GM23338 (cell line): ENCODE data around the gene PSMD13. TPM values are rescaled to one million over a fixed set of nuclear protein-coding genes. Genes with fewer than 3 reads are reported as not detected.
A peak's percentile ranks its signal among the peaks of the same experiment; 100 is the strongest.

Source experiments
- ATAC-seq: fragments of 200-7000 bp; cut with Tn5 transposase; 3 replicates; pipeline ENCODE4 v1.9.1; 2020
- DNase-seq: peaks from one replicate; pipeline ENCODE4 v3.0.0-alpha.2; 2015; ENCODE audit warnings: low spot score
- H2AFZ ChIP-seq: fragments of 200-600 bp; sonication (generic); 2 replicates; pipeline ENCODE4 v1.8.0; 2016; ENCODE audit warnings: antibody characterized with exemption, mild to moderate bottlenecking, moderate library complexity
- H3F3A ChIP-seq: fragments of 200-600 bp; sonication (generic); replicated peaks from 2 replicates; pipeline ENCODE4 v1.8.0; 2017; ENCODE audit warnings: antibody characterized with exemption, mixed run types, low read depth
- H3K27ac ChIP-seq: fragments of 200-600 bp; sonication (generic); 2 replicates; pipeline ENCODE4 v1.6.1; 2016; ENCODE audit warnings: low read depth
- H3K27me3 ChIP-seq: fragments of 200-600 bp; sonication (generic); 2 replicates; pipeline ENCODE4 v1.8.0; 2016; ENCODE audit warnings: mild to moderate bottlenecking, mixed run types, moderate library complexity; ENCODE audit not compliant: insufficient read depth
- H3K36me3 ChIP-seq: fragments of 200-600 bp; sonication (generic); 2 replicates; pipeline ENCODE4 v1.8.0; 2016; ENCODE audit warnings: mild to moderate bottlenecking; ENCODE audit not compliant: insufficient read depth
- H3K4me1 ChIP-seq: fragments of 200-600 bp; sonication (generic); 2 replicates; pipeline ENCODE4 v1.8.0; 2016; ENCODE audit warnings: mild to moderate bottlenecking, moderate library complexity; ENCODE audit not compliant: insufficient read depth
- H3K4me2 ChIP-seq: fragments of 200-600 bp; sonication (generic); 2 replicates; pipeline ENCODE4 v1.7.1; 2017; ENCODE audit warnings: mixed run types
- H3K4me3 ChIP-seq: fragments of 200-600 bp; sonication (generic); 2 replicates; pipeline ENCODE4 v1.6.1; 2016; ENCODE audit warnings: mixed run types
- H3K79me2 ChIP-seq: fragments of 200-600 bp; sonication (generic); replicated peaks from 2 replicates; pipeline ENCODE4 v1.8.0; 2017; ENCODE audit warnings: mild to moderate bottlenecking; ENCODE audit not compliant: insufficient read depth
- H3K9me2 ChIP-seq: fragments of 200-600 bp; sonication (generic); 2 replicates; pipeline ENCODE4 v1.8.0; 2017; ENCODE audit not compliant: insufficient read depth
- H4K20me1 ChIP-seq: fragments of 200-600 bp; sonication (generic); replicated peaks from 2 replicates; pipeline ENCODE4 v1.8.0; 2017; ENCODE audit warnings: mild to moderate bottlenecking; ENCODE audit not compliant: insufficient read depth
- H3K27ac Mint-ChIP-seq: 2 replicates; pipeline ENCODE4 v1.8.0; 2020; ENCODE audit warnings: inconsistent platforms, mild to moderate bottlenecking, moderate library complexity, mixed read lengths
- H3K27me3 Mint-ChIP-seq: 3 replicates; pipeline ENCODE4 v1.8.0; 2022; ENCODE audit warnings: low read depth, mild to moderate bottlenecking, moderate library complexity, mixed read lengths, inconsistent platforms; ENCODE audit not compliant: insufficient read depth, poor library complexity
- H3K36me3 Mint-ChIP-seq: 3 replicates; pipeline ENCODE4 v1.8.0; 2021; ENCODE audit warnings: low read depth, mild to moderate bottlenecking, inconsistent platforms, moderate library complexity, mixed read lengths
- H3K4me1 Mint-ChIP-seq: 3 replicates; pipeline ENCODE4 v1.8.0; 2020; ENCODE audit warnings: mild to moderate bottlenecking, inconsistent platforms, mixed read lengths
- H3K4me3 Mint-ChIP-seq: 3 replicates; pipeline ENCODE4 v1.8.0; 2021; ENCODE audit warnings: moderate library complexity, mild to moderate bottlenecking, inconsistent platforms, mixed read lengths
- H3K9me3 Mint-ChIP-seq: 3 replicates; pipeline ENCODE4 v1.8.0; 2020; ENCODE audit warnings: moderate library complexity, mild to moderate bottlenecking, inconsistent platforms, mixed read lengths
- CREB1 ChIP-seq: fragments of 250-450 bp; sonication (Bioruptor Pico); IDR thresholded peaks from 2 replicates; pipeline ENCODE4 v1.5.0; 2020; ENCODE audit warnings: low read depth, mild to moderate bottlenecking, moderate library complexity
- EZH2 ChIP-seq: fragments of 200-600 bp; sonication (generic); IDR thresholded peaks from one replicate; pipeline ENCODE4 v1.8.0; 2017; ENCODE audit warnings: antibody characterized with exemption, mild to moderate bottlenecking, low read depth; ENCODE audit not compliant: unreplicated experiment
- EZH2phosphoT487 ChIP-seq: fragments of 200-600 bp; sonication (generic); IDR thresholded peaks from one replicate; pipeline ENCODE4 v1.8.1; 2018; ENCODE audit warnings: antibody characterized with exemption; ENCODE audit not compliant: unreplicated experiment
- JUNB ChIP-seq: IDR thresholded peaks from one replicate; pipeline ENCODE4 v1.6.1; 2016; ENCODE audit warnings: antibody characterized with exemption; ENCODE audit not compliant: unreplicated experiment
- NANOG ChIP-seq: IDR thresholded peaks from 2 replicates; pipeline ENCODE4 v1.6.1; 2016; ENCODE audit warnings: antibody characterized with exemption, borderline replicate concordance
- POLR2AphosphoS5 ChIP-seq: IDR thresholded peaks from 2 replicates; pipeline ENCODE4 v1.6.1; 2016; ENCODE audit warnings: antibody characterized with exemption, low read depth
- REST ChIP-seq: IDR thresholded peaks from one replicate; pipeline ENCODE4 v1.6.1; 2018; ENCODE audit warnings: antibody characterized with exemption; ENCODE audit not compliant: unreplicated experiment
- STAT1 ChIP-seq: IDR thresholded peaks from one replicate; pipeline ENCODE4 v1.6.1; 2016; ENCODE audit warnings: antibody characterized with exemption; ENCODE audit not compliant: unreplicated experiment
- ZNF114 ChIP-seq: fragments of 250-450 bp; sonication (Bioruptor Pico); IDR thresholded peaks from 2 replicates; pipeline ENCODE4 v1.5.0; 2020; ENCODE audit warnings: mild to moderate bottlenecking, moderate library complexity
- ZNF331 ChIP-seq: fragments of 250-450 bp; sonication (Bioruptor Pico); IDR thresholded peaks from 2 replicates; pipeline ENCODE4 v1.5.0; 2020; ENCODE audit warnings: low read depth, mild to moderate bottlenecking, moderate library complexity
- polyA plus RNA-seq: library from polyadenylated mRNA; unstranded; fragments of >200 nt; fragmentation: Nextera tagmentation; extraction: Ambion mirVana; gene quantifications from 2 replicates; pipeline ENCODE4 v1.2.1, GENCODE V29; 2016
- total RNA-seq: library from RNA; depleted of rRNA; stranded (reverse); fragments of >200 nt; shearing (Covaris generic); gene quantifications from 2 replicates; pipeline ENCODE4 v1.2.3, GENCODE V29; 2014
- TF ChIP-seq, protein P1 (sequence below): IDR thresholded peaks from 2 replicates; pipeline ENCODE4 v1.6.1; 2016; ENCODE audit warnings: antibody characterized with exemption
- TF ChIP-seq, protein P2 (sequence below): fragments of 250-450 bp; sonication (Bioruptor Pico); IDR thresholded peaks from 2 replicates; pipeline ENCODE4 v1.5.0; 2020; ENCODE audit warnings: mild to moderate bottlenecking, moderate library complexity
- TF ChIP-seq, protein P3 (sequence below), 2 experiments: fragments of 200-600 bp in 1 of 2; sonication (generic) in 1 of 2; conservative IDR thresholded peaks; 2 replicates each; pipeline versions ENCODE4 v1.5.1 to v1.6.1; 2016 to 2017; ENCODE audit warnings: antibody characterized with exemption in 2 of 2, low read depth in 2 of 2, mild to moderate bottlenecking in 2 of 2, moderate library complexity in 1 of 2

PSMD13 gene
- total and polyA plus RNA-seq, 2 experiments from 2014 or later: 111 to 114 TPM

- H3K27me3 Mint-ChIP-seq: peaks cover 5% of the 10 kb centered on the region
- H4K20me1 ChIP-seq: peaks cover 15% of the 10 kb centered on the region
- 0 out of 3 replicates have a peak, but pooled peaks cover 4% of the 10 kb centered on the region for H3K4me1 Mint-ChIP-seq
- H3K9me3 Mint-ChIP-seq: no peaks in the 10 kb centered on the region
- 0 out of 2 replicates have a peak, but pooled peaks cover 5% of the 10 kb centered on the region for H3K36me3 ChIP-seq
- peaks cover 3% of the 10 kb centered on the region for H3K36me3 Mint-ChIP-seq
- H3K4me3 ChIP-seq: peak overlapping the region; percentile 88
- peak overlapping the region; percentile 93 for H3K4me3 Mint-ChIP-seq
- H3K27ac ChIP-seq: no peak overlapping the region
- no peak overlapping the region for H2AFZ ChIP-seq
- H3K79me2 ChIP-seq: peaks cover 26% of the 10 kb centered on the region
- H3K27ac Mint-ChIP-seq: no peak overlapping the region
- H3K4me1 ChIP-seq: peaks cover 10% of the 10 kb centered on the region
- H3F3A ChIP-seq: peaks cover 11% of the 10 kb centered on the region; the same call in 1 of the 2 replicates
- H3K27me3 ChIP-seq: no peaks in the 10 kb centered on the region
- TF ChIP-seq ZNF114 (CRISPR knock-in tag): no peak
- no peak for TF ChIP-seq ZNF331 (CRISPR knock-in tag)
- TF ChIP-seq EZH2phosphoT487: no peak
- no peak for TF ChIP-seq CREB1 (CRISPR knock-in tag)
- TF ChIP-seq, protein P1, sequence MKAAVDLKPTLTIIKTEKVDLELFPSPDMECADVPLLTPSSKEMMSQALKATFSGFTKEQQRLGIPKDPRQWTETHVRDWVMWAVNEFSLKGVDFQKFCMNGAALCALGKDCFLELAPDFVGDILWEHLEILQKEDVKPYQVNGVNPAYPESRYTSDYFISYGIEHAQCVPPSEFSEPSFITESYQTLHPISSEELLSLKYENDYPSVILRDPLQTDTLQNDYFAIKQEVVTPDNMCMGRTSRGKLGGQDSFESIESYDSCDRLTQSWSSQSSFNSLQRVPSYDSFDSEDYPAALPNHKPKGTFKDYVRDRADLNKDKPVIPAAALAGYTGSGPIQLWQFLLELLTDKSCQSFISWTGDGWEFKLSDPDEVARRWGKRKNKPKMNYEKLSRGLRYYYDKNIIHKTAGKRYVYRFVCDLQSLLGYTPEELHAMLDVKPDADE: no peak
- TF ChIP-seq JUNB: no peak
- TF ChIP-seq NANOG: no peak
- TF ChIP-seq, protein P2, sequence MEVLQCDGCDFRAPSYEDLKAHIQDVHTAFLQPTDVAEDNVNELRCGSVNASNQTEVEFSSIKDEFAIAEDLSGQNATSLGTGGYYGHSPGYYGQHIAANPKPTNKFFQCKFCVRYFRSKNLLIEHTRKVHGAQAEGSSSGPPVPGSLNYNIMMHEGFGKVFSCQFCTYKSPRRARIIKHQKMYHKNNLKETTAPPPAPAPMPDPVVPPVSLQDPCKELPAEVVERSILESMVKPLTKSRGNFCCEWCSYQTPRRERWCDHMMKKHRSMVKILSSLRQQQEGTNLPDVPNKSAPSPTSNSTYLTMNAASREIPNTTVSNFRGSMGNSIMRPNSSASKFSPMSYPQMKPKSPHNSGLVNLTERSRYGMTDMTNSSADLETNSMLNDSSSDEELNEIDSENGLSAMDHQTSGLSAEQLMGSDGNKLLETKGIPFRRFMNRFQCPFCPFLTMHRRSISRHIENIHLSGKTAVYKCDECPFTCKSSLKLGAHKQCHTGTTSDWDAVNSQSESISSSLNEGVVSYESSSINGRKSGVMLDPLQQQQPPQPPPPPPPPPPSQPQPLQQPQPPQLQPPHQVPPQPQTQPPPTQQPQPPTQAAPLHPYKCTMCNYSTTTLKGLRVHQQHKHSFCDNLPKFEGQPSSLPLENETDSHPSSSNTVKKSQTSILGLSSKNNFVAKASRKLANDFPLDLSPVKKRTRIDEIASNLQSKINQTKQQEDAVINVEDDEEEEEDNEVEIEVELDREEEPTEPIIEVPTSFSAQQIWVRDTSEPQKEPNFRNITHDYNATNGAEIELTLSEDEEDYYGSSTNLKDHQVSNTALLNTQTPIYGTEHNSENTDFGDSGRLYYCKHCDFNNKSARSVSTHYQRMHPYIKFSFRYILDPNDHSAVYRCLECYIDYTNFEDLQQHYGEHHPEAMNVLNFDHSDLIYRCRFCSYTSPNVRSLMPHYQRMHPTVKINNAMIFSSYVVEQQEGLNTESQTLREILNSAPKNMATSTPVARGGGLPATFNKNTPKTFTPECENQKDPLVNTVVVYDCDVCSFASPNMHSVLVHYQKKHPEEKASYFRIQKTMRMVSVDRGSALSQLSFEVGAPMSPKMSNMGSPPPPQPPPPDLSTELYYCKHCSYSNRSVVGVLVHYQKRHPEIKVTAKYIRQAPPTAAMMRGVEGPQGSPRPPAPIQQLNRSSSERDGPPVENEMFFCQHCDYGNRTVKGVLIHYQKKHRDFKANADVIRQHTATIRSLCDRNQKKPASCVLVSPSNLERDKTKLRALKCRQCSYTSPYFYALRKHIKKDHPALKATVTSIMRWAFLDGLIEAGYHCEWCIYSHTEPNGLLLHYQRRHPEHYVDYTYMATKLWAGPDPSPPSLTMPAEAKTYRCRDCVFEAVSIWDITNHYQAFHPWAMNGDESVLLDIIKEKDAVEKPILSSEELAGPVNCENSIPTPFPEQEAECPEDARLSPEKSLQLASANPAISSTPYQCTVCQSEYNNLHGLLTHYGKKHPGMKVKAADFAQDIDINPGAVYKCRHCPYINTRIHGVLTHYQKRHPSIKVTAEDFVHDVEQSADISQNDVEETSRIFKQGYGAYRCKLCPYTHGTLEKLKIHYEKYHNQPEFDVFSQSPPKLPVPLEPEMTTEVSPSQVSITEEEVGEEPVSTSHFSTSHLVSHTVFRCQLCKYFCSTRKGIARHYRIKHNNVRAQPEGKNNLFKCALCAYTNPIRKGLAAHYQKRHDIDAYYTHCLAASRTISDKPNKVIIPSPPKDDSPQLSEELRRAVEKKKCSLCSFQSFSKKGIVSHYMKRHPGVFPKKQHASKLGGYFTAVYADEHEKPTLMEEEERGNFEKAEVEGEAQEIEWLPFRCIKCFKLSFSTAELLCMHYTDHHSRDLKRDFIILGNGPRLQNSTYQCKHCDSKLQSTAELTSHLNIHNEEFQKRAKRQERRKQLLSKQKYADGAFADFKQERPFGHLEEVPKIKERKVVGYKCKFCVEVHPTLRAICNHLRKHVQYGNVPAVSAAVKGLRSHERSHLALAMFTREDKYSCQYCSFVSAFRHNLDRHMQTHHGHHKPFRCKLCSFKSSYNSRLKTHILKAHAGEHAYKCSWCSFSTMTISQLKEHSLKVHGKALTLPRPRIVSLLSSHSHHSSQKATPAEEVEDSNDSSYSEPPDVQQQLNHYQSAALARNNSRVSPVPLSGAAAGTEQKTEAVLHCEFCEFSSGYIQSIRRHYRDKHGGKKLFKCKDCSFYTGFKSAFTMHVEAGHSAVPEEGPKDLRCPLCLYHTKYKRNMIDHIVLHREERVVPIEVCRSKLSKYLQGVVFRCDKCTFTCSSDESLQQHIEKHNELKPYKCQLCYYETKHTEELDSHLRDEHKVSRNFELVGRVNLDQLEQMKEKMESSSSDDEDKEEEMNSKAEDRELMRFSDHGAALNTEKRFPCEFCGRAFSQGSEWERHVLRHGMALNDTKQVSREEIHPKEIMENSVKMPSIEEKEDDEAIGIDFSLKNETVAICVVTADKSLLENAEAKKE: no peak
- no peak for TF ChIP-seq POLR2AphosphoS5
- no peak for TF ChIP-seq EZH2
- no peak for TF ChIP-seq REST
- TF ChIP-seq, protein P3, sequence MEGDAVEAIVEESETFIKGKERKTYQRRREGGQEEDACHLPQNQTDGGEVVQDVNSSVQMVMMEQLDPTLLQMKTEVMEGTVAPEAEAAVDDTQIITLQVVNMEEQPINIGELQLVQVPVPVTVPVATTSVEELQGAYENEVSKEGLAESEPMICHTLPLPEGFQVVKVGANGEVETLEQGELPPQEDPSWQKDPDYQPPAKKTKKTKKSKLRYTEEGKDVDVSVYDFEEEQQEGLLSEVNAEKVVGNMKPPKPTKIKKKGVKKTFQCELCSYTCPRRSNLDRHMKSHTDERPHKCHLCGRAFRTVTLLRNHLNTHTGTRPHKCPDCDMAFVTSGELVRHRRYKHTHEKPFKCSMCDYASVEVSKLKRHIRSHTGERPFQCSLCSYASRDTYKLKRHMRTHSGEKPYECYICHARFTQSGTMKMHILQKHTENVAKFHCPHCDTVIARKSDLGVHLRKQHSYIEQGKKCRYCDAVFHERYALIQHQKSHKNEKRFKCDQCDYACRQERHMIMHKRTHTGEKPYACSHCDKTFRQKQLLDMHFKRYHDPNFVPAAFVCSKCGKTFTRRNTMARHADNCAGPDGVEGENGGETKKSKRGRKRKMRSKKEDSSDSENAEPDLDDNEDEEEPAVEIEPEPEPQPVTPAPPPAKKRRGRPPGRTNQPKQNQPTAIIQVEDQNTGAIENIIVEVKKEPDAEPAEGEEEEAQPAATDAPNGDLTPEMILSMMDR (conservative IDR thresholded peaks at IDR 0.05; ENCODE audit: low read depth in 2 of 2): no peak
- no peak for TF ChIP-seq STAT1
- peak overlapping the region; percentile 92 for H3K4me2 ChIP-seq
- no peaks in the 10 kb centered on the region for H3K9me2 ChIP-seq
- no peak for ATAC-seq
- DNase-seq: no peak
These were observed 1.6 kb upstream of the PSMD13 start for GRCh38 chr11:235180-235579.
